Skin of body (tissue), 3 donors: ENCODE data around the gene HTD2. TPM values are rescaled to one million over a fixed set of nuclear protein-coding genes. Genes with fewer than 3 reads are reported as not detected.

Experiments used
- DNase-seq: peaks from one replicate; lab custom pipeline; 2025; lab: John Stamatoyannopoulos, UW
- small RNA-seq: library from RNA; depleted of rRNA; stranded (forward); fragments of <200 nt; gene quantifications from one replicate; pipeline ENCODE3, GENCODE V24; 2014; ENCODE audit warnings: low replicate concordance
- total RNA-seq: library from RNA; depleted of rRNA; stranded (reverse); fragments of >200 nt; gene quantifications from one replicate; pipeline ENCODE4 v1.2.3, GENCODE V29; 2014

Gene HTD2
- total RNA-seq, 1 donor from 2014 or later = 10.6 TPM

- DNase-seq = no peak
Observed at GRCh38 chr3:58355179-58355578, 48.9 kb downstream of the HTD2 start.

- no peak for DNase-seq
Observed at GRCh38 chr3:58356054-58356453, 49.7 kb downstream of the HTD2 start.

- no peak for DNase-seq
Observed at GRCh38 chr3:58357402-58357801, 51.1 kb downstream of the HTD2 start.

GRCh38 chr3:58358092-58358491 is 51.8 kb downstream of the HTD2 start:
- no peak for DNase-seq

- DNase-seq = no peak
Observed at GRCh38 chr3:58358808-58359207, 52.5 kb downstream of the HTD2 start.

- no peak for DNase-seq
Observed at GRCh38 chr3:58359621-58360020, 53.3 kb downstream of the HTD2 start.

- no peak for DNase-seq
Observed at GRCh38 chr3:58361866-58362265, 55.5 kb downstream of the HTD2 start.

- DNase-seq = no peak
Observed at GRCh38 chr3:58366699-58367098, 60.4 kb downstream of the HTD2 start.

- DNase-seq = no peak
Observed at GRCh38 chr3:58369038-58369437, 62.7 kb downstream of the HTD2 start.

Small RNA genes within 50 kb of the gene (small RNA-seq; reads per million reads assigned to genes)
- gene AC098479.1 = not detected

Other genes starting within 250 kb of the HTD2 start
- 4.1 TPM for gene DNASE1L3, start 95.5 kb upstream of the HTD2 start, total RNA-seq
- gene ABHD6, start 68.7 kb upstream of the HTD2 start, total RNA-seq = 11.7 TPM
- gene RPP14, start 275 bp upstream of the HTD2 start, total RNA-seq = 13.2 TPM
- 31.2 TPM for gene PXK, start 26.4 kb downstream of the HTD2 start, total RNA-seq
- gene PDHB, start 127.3 kb downstream of the HTD2 start, total RNA-seq = 63.6 TPM
- gene KCTD6, start 185.6 kb downstream of the HTD2 start, total RNA-seq = 13.8 TPM
- gene ACOX2, start 230.7 kb downstream of the HTD2 start, total RNA-seq = 15.8 TPM